Lower leg skin (tissue), 4 donors: ENCODE measurements around the gene WDFY2. TPM values are rescaled to one million over a fixed set of nuclear protein-coding genes. Genes with fewer than 3 reads are reported as not detected.

Experiments
- DNase-seq, 2 donors: peaks; one replicate each; pipeline ENCODE4 v3.0.0-alpha.2; 2019; ENCODE audit warnings: low spot score in 2 of 2
- H3K4me3 ChIP-seq: fragments of 200-600 bp; sonication (generic); 2 replicates; pipeline ENCODE4 v1.5.1; 2017; ENCODE audit warnings: mild to moderate bottlenecking, low read depth; ENCODE audit not compliant: poor library complexity, severe bottlenecking
- CTCF ChIP-seq, 3 donors: fragments of 450-650 bp; IDR thresholded peaks; one replicate each; pipeline ENCODE4 v1.5.1; 2016; ENCODE audit warnings: antibody characterized with exemption in 3 of 3, mild to moderate bottlenecking in 3 of 3, moderate library complexity in 2 of 3
- POLR2A ChIP-seq, 2 donors: fragments of 450-650 bp; IDR thresholded peaks; one replicate each; pipeline ENCODE4 v1.6.1; 2016 to 2017; ENCODE audit warnings: antibody characterized with exemption in 2 of 2, mild to moderate bottlenecking in 1 of 2, moderate library complexity in 1 of 2
- WGBS, 2 donors: methylation state at CpG; one replicate each; pipeline ENCODE4 v1.1.5; 2018; 5-methylcytosine and 5-hydroxymethylcytosine counted together
- intact Hi-C: fragments of 100-400 bp; cut with DNase I; formaldehyde crosslinking; loops from one replicate; pipeline ENCODE4 v1.15.0; 2023; ENCODE audit warnings: low total_unique reads
- total RNA-seq, 4 donors: library from RNA; depleted of rRNA; stranded (reverse); fragments of >200 nt; gene quantifications; one replicate each; pipeline ENCODE4 v1.1.0, GENCODE V29; 2016

The WDFY2 gene
- total RNA-seq, 4 donors from 2014 or later: 20.1 to 40.3 (median 22.4) TPM

DNA sequence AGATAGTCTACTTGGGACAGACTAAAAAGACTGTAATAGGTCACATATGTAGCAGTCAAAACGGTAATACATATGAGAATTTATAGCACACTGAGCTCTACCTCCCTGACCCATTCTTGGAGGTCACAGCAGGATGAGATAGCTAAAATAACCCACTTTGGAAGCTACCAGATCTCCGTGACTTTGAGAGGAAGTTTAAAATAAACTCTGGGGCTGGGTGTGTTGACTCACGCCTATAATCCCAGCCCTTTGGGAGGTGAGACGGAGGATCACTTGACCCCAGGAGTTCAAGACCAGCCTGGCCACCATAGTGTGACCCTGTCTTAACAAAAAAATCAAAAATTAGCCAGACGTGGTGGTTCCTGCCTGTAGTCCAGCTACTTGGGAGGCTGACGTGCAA is 174.4 kb downstream of the WDFY2 start:
- no peak for DNase-seq
- intact Hi-C loops: no loop called here
- 92 to 94% methylated on average over 6 of the region's 6 CpGs for WGBS, 2 donors
- no peak overlapping the region for H3K4me3 ChIP-seq
- TF ChIP-seq POLR2A (IDR thresholded peaks at IDR 0.05) (no peak), CTCF (IDR thresholded peaks at IDR 0.05) (no peak)

DNA sequence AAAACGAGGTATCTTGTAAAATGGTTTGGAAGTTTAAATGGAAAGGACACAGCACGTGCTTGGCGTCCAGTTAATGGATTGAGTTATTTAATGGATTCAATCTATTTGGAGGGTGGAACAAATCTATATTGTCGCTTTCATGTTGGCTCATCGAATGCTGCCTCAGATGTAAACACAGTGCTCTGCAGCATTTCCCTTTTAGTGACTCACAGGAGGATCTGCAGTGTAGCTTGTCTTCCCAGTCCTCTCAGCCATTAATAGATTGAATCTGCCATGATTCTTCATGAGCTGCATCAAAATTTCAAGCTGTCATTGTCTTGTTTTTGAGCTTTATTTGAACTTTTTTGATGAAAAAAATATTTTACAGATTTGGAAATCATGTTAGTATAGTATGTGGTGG is 175.0 kb downstream of the WDFY2 start:
- DNase-seq: no peak
- no peak overlapping the region for H3K4me3 ChIP-seq
- intact Hi-C loops: no loop called here
- WGBS, 2 donors: 89 to 91% methylated on average over 5 of the region's 5 CpGs
- no peak for TF ChIP-seq POLR2A (IDR thresholded peaks at IDR 0.05)
- TF ChIP-seq CTCF (IDR thresholded peaks at IDR 0.05): no peak

GRCh38 chr13:51760592-51760991 is 176.3 kb downstream of the WDFY2 start:
- WGBS, 2 donors: 91 to 94% methylated on average over 12 of the region's 12 CpGs
- DNase-seq: no peak
- TF ChIP-seq POLR2A (IDR thresholded peaks at IDR 0.05) (no peak), CTCF (IDR thresholded peaks at IDR 0.05) (no peak)
- intact Hi-C loops: no loop called here
- no peak overlapping the region for H3K4me3 ChIP-seq

GRCh38 chr13:51761643-51762350 is 177.5 kb downstream of the WDFY2 start:
- TF ChIP-seq CTCF (IDR thresholded peaks at IDR 0.05): no peak
- TF ChIP-seq POLR2A (IDR thresholded peaks at IDR 0.05): no peak
- H3K4me3 ChIP-seq: no peak overlapping the region
- intact Hi-C loops: no loop called here
- WGBS, 2 donors: 93 to 97% methylated on average over 16 of the region's 16 CpGs
- DNase-seq: no peak

DNA sequence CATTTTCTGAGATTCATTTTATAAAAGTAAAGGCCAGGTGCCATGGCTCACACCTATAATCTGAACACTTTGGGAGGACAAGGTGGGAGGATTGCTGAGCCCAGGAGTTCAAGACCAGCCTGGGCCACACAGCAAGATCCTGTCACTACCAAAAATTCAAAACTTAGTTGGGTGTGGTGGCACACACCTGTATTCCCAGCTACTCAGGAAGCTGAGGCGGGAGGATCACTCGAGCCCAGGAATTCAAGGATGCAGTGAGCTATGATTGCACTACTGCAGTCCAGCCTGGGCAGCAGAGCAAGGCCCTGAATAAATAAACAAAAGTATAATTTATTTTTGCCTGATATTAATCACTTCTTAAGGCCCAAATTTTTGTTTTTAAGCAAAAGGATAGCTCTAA is 179.2 kb downstream of the WDFY2 start:
- TF ChIP-seq CTCF (IDR thresholded peaks at IDR 0.05): no peak
- TF ChIP-seq POLR2A (IDR thresholded peaks at IDR 0.05): no peak
- intact Hi-C loops: no loop called here
- 90 to 96% methylated on average over 2 of the region's 2 CpGs for WGBS, 2 donors
- H3K4me3 ChIP-seq: no peak overlapping the region
- DNase-seq: no peak
